SJCRH30 (cell line): ENCODE results near the gene GPR35. TPM values are rescaled to one million over a fixed set of nuclear protein-coding genes. Genes with fewer than 3 reads are reported as not detected.

Experiments
- DNase-seq, 2 experiments: peaks; one replicate each; pipeline ENCODE4 v3.0.0-alpha.2; 2015 to 2020
- H3K27ac ChIP-seq: fragments of 250-450 bp; sonication (Bioruptor Pico); 2 replicates; pipeline ENCODE4 v1.5.1; 2020; ENCODE audit warnings: mild to moderate bottlenecking, moderate library complexity
- H3K27me3 ChIP-seq: fragments of 250-450 bp; sonication (Bioruptor Pico); 2 replicates; pipeline ENCODE4 v1.5.1; 2020; ENCODE audit warnings: mild to moderate bottlenecking, moderate library complexity
- H3K36me3 ChIP-seq: fragments of 250-450 bp; sonication (Bioruptor Pico); 2 replicates; pipeline ENCODE4 v1.5.1; 2020; ENCODE audit warnings: mild to moderate bottlenecking, moderate library complexity
- H3K4me1 ChIP-seq: fragments of 250-450 bp; sonication (Bioruptor Pico); 2 replicates; pipeline ENCODE4 v1.5.1; 2020; ENCODE audit warnings: mild to moderate bottlenecking, moderate library complexity
- H3K4me3 ChIP-seq: fragments of 250-450 bp; sonication (Bioruptor Pico); 2 replicates; pipeline ENCODE4 v1.5.1; 2020; ENCODE audit warnings: mild to moderate bottlenecking, moderate library complexity
- H3K9me3 ChIP-seq: fragments of 250-450 bp; sonication (Bioruptor Pico); replicated peaks from 2 replicates; pipeline ENCODE4 v1.5.1; 2020; ENCODE audit warnings: mild to moderate bottlenecking, moderate library complexity
- total RNA-seq: library from RNA; depleted of rRNA; stranded (reverse); fragments of >200 nt; shearing (Covaris generic); gene quantifications from 2 replicates; pipeline ENCODE4 v1.2.3, GENCODE V29; 2014

Gene GPR35
- total RNA-seq, 1 experiment from 2014 or later, result 0.04 TPM

DNA sequence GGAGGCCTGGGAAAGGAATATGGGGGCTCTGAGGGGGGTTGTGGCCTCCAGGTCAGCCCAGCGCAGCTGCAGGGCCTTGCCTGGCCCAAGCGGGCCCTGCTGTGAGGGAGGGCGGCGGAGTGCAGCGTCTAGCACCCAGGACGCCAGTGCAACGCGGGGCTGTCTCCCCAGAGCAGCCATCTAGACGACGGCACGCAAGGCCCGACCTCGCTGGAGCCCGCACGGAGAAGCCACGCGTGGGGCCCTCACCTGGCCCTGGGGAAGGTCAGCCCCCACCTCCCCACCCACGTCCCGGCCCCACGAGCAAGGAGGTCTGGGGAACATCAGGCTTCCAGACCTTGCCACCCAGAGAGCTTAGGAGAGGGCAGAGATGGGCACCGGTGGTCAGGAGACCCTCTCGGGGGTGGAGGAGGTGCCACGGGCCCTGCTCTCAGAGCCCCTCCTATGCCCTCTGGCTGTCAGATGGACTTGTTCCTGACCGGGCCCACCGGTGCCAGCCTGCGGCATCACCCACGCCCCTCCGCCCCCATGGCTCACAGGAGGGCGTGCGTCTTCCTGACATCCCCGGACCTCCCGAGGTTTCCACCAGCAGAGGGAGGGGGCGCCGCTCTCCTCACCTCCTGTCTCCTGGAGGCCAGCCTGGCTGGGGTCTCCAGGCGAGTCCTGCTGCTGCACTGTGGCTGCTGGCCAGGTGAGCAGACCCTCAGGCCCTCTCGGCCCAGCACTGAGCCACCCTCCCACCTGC lies 17.0 kb downstream of the GPR35 start:
- Histone ChIP-seq H3K27ac (no peak overlapping the region), H3K4me1 (peaks cover 1% of the 10 kb centered on the region; the same call in 1 of the 2 replicates), H3K4me3 (no peak overlapping the region), H3K27me3 (peaks cover 15% of the 10 kb centered on the region; the same call in 1 of the 2 replicates), H3K36me3 (no peaks in the 10 kb centered on the region), H3K9me3 (no peaks in the 10 kb centered on the region)
- DNase-seq, result no peak

DNA sequence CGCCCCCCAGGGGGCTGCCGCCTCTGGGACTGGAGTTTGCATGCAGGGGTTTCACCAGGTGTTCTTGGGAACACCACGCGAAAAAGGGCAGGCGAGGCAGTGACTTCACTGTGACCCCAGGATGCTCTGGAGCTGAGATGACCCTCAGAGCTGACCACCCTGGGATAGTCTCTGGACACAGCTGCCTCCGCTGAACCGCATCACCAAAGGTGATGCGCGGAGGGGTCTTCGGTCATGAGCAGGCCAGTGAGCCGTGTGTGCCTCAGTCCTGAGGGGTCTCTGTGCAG lies 17.5 kb downstream of the GPR35 start:
- Histone ChIP-seq H3K27ac (no peak overlapping the region), H3K27me3 (peaks cover 16% of the 10 kb centered on the region), H3K4me3 (no peak overlapping the region), H3K36me3 (no peaks in the 10 kb centered on the region), H3K9me3 (no peaks in the 10 kb centered on the region), H3K4me1 (peaks cover 7% of the 10 kb centered on the region)
- no peak for DNase-seq

- DNase-seq, result no peak
- H3K27me3 ChIP-seq, result peaks cover 20% of the 10 kb centered on the region
- H3K27ac ChIP-seq, result no peak overlapping the region
- H3K4me1 ChIP-seq, result peaks cover 12% of the 10 kb centered on the region
- H3K36me3 ChIP-seq, result no peaks in the 10 kb centered on the region
- H3K4me3 ChIP-seq, result no peak overlapping the region
- no peaks in the 10 kb centered on the region for H3K9me3 ChIP-seq
These were observed 18.0 kb downstream of the GPR35 start for GRCh38 chr2:240643093-240643810.

DNA sequence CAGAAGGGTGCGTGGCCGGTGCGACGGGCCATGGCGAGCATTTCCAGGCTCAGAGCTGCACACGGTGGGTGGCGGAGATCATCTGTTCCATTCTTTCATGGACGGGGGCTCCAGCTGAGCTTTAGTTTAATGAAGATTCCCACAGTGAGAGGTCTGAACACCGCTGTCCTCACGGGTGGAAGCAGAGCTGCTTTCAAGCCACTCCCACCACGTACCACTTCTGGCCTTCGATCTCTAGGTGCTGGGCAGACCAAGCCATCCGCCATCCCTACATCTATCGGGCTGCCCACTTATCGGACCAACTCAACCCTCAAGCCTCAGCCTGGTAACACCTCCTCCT lies 18.5 kb downstream of the GPR35 start:
- Histone ChIP-seq H3K4me3 (no peak overlapping the region), H3K4me1 (peaks cover 17% of the 10 kb centered on the region), H3K36me3 (no peaks in the 10 kb centered on the region), H3K27me3 (peaks cover 25% of the 10 kb centered on the region), H3K27ac (no peak overlapping the region), H3K9me3 (no peaks in the 10 kb centered on the region)
- no peak for DNase-seq

- H3K36me3 ChIP-seq, result no peaks in the 10 kb centered on the region
- H3K9me3 ChIP-seq, result no peaks in the 10 kb centered on the region
- H3K4me3 ChIP-seq, result no peak overlapping the region
- DNase-seq, result peak; percentile 51 to 61
- H3K4me1 ChIP-seq, result peaks cover 21% of the 10 kb centered on the region
- H3K27me3 ChIP-seq, result peaks cover 26% of the 10 kb centered on the region
- no peak overlapping the region for H3K27ac ChIP-seq
These were observed 18.9 kb downstream of the GPR35 start for GRCh38 chr2:240644171-240644651.

DNA sequence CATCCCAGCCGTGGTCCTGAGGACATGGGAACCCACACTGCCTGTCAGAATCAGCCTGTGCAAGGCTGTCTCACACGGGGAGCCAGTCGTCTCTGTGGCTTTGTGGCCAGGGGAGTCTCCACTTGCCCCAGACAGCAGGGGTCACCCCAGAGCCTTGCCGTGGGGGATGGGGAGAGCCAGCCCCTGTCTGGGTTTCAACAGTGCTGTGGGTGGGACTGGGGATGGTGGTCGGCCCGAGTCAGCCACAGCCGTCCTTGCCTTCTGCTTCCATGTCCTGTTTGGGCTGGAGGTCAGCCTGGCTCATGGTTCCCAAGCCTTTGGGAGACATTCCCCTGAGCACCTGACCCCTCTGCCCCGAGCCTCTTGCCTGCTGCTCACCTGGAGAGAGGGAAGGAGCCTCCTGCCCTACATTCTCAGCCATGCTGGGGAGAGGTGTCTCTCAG lies 19.6 kb downstream of the GPR35 start:
- Histone ChIP-seq H3K4me1 (peaks cover 21% of the 10 kb centered on the region), H3K36me3 (no peaks in the 10 kb centered on the region), H3K4me3 (no peak overlapping the region), H3K27me3 (peaks cover 31% of the 10 kb centered on the region), H3K9me3 (no peaks in the 10 kb centered on the region), H3K27ac (no peak overlapping the region)
- no peak for DNase-seq

DNA sequence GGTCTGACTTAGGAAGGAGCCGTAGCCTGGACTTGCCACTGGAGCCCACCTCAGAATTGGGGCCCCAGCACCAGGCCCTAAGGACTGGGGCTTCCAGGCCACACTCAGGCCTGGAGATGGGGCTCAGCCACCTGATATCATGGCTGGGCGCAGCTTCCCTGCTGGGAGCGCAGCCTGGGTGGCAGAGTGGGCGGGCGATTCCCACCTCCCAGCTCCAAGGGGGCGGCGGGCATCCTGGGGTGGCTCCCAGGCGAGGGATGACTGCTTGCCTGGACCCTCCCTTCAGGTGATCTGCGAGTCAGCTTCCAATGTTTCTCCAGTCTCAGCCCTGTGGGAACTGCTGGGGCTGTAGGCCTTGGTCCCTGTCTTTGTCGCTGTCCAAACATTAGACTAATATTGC lies 20.1 kb downstream of the GPR35 start:
- no peak overlapping the region for H3K4me3 ChIP-seq
- no peak overlapping the region for H3K27ac ChIP-seq
- no peaks in the 10 kb centered on the region for H3K36me3 ChIP-seq
- peaks cover 31% of the 10 kb centered on the region for H3K27me3 ChIP-seq
- H3K9me3 ChIP-seq, result no peaks in the 10 kb centered on the region
- DNase-seq, result no peak
- peaks cover 21% of the 10 kb centered on the region for H3K4me1 ChIP-seq

DNA sequence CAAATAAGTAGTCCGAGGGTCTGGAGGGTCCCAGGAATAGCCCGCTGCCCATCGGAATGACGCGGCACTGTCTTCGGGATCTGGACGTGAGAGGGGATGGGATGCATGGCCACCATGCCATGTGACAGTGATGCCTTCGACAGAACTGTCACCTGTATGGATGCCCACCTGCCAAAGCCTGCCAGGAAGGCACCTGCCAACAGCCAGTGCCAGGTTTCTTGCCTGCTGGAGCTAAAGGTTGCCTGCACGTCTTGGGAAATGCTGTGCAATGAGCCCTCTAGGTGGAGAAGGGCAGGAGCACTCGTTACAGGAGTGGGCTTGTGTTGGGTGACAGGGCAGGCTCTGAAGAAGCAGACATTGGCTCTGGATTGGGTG lies 20.5 kb downstream of the GPR35 start:
- H3K27me3 ChIP-seq, result peaks cover 31% of the 10 kb centered on the region
- H3K36me3 ChIP-seq, result no peaks in the 10 kb centered on the region
- H3K27ac ChIP-seq, result no peak overlapping the region
- H3K9me3 ChIP-seq, result no peaks in the 10 kb centered on the region
- peaks cover 21% of the 10 kb centered on the region for H3K4me1 ChIP-seq
- no peak overlapping the region for H3K4me3 ChIP-seq
- no peak for DNase-seq

- H3K27ac ChIP-seq, result no peak overlapping the region
- H3K27me3 ChIP-seq, result peaks cover 32% of the 10 kb centered on the region
- H3K4me1 ChIP-seq, result peaks cover 21% of the 10 kb centered on the region
- H3K4me3 ChIP-seq, result no peak overlapping the region
- H3K9me3 ChIP-seq, result 0 out of 2 replicates have a peak, but pooled peaks cover 2% of the 10 kb centered on the region
- no peak for DNase-seq
- no peaks in the 10 kb centered on the region for H3K36me3 ChIP-seq
These were observed 21.1 kb downstream of the GPR35 start for GRCh38 chr2:240646176-240646899.

DNA sequence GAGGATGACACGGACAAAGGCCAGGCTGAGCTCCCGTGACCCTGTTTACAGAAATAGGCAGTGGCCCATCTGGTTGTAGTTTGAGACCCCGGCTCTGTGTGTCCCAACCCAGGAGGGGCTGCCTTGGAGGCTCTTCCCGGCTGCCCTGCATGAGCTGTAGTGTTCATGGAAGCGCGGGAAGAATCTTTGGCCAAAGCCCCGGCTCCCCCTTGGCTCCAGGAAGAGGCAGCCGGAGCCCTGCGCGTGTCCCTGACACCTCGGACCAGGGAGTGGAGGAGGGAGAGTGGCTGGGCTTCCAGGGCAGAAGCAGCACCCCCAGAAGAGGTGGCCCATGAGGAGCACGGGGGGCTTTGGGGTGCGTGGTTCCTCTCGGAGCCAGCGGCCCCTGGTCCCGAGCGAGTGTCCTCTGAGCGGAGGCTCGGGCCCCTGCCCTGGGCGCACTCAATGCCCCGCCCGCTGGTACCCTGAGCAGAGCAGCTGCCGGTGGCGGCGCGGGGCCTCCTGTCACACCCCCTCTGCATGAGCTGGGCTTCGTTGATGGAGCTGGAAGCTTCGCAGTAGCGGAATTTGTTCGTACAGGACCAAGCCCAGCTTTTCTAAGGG lies 21.7 kb downstream of the GPR35 start:
- peaks cover 35% of the 10 kb centered on the region for H3K27me3 ChIP-seq
- no peak overlapping the region for H3K27ac ChIP-seq
- H3K4me3 ChIP-seq, result no peak overlapping the region

DNA sequence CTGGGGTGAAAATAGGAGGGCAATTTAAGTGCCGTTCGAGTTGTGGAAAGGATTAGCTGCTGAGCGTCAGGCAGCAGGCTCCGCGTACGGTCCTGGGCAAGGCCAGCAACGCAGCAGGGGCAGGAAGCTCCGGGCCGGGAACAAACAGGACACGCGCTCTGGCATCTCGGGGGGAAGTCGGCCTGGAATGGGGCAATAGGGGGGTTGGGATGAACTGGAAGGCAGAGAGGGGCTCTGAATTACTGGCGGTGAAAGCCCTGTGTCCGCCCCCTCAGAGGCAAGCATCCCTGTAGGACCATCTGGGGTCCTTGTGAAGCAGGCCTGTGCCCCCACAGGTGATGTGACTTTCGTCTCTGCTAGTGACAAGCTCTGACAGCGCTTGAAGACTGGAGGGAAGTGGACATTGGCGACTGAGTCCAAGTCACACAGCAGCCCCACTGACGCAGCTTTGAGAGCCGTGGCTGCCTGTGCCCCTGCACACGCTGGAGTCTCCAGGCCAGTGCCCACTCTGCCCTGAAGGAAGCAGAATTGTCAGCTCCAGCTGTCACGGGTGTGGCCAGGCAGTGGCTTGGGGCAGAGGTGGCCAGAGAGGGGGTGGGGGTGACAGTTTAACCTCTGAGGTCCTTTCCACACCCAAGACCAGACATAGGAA lies 22.3 kb downstream of the GPR35 start:
- Histone ChIP-seq H3K4me3 (no peak overlapping the region), H3K27ac (no peak overlapping the region), H3K27me3 (peaks cover 35% of the 10 kb centered on the region), H3K9me3 (0 out of 2 replicates have a peak, but pooled peaks cover 3% of the 10 kb centered on the region), H3K36me3 (no peaks in the 10 kb centered on the region), H3K4me1 (peaks cover 21% of the 10 kb centered on the region)
- no peak for DNase-seq

More for the DNA sequence above, 21.7 kb downstream of the GPR35 start:
- Histone ChIP-seq H3K36me3 (no peaks in the 10 kb centered on the region), H3K4me1 (peaks cover 21% of the 10 kb centered on the region), H3K9me3 (0 out of 2 replicates have a peak, but pooled peaks cover 3% of the 10 kb centered on the region)
- DNase-seq, result no peak

DNA sequence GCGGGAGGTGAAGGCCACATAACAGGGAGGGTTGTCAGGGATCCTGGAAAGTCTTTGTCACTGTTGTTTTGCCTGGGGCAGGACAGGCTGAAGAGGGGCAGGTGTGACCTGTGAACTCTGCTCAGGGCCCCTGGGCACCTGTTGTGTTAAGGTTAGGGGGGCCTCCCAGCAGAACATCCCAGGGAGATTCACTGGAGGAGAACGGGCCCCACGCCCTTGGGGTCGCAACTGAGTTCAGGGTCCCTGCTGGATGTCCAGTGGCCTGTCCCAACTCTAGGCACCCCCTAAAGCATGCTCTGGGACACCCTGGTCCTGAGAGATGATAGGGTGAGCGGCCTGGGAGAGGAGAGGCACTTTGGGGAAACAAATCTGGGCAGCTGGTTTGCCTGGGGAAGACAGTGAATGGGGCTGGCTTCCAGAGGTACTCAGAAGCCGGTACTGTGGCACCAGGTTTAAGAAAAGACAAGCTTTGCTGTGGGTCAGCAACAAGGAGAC lies 22.9 kb downstream of the GPR35 start:
- H3K27me3 ChIP-seq, result peaks cover 35% of the 10 kb centered on the region
- no peaks in the 10 kb centered on the region for H3K36me3 ChIP-seq
- DNase-seq, result peak in 1 of 2 experiments; percentile 26
- peaks cover 21% of the 10 kb centered on the region for H3K4me1 ChIP-seq
- H3K27ac ChIP-seq, result no peak overlapping the region
- H3K4me3 ChIP-seq, result no peak overlapping the region
- H3K9me3 ChIP-seq, result 0 out of 2 replicates have a peak, but pooled peaks cover 3% of the 10 kb centered on the region

GRCh38 chr2:240648650-240649275 lies 23.5 kb downstream of the GPR35 start:
- Histone ChIP-seq H3K9me3 (0 out of 2 replicates have a peak, but pooled peaks cover 3% of the 10 kb centered on the region), H3K4me1 (peaks cover 21% of the 10 kb centered on the region), H3K27ac (no peak overlapping the region), H3K4me3 (no peak overlapping the region), H3K27me3 (peaks cover 29% of the 10 kb centered on the region), H3K36me3 (no peaks in the 10 kb centered on the region)
- peak; percentile 60 to 69 for DNase-seq

DNA sequence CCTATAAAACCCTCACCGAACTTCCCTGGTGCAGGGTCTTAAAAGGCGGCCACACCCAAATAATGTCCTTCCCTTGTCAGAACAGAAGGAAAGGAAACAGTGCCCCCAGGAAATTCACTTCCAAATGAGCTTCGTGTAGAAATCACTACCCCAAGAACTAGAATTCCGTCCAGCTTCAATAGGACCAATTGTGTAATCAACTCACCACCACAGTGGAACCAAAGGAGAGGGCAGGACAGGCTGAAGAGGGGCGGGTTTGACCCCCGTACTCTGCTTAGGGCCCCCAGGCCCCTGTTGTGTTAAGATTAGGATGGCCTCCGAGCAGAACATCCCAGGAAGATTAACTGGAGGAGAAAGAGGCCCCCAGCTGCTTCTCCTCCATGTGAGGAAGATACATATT lies 24.1 kb downstream of the GPR35 start:
- Histone ChIP-seq H3K27me3 (peaks cover 29% of the 10 kb centered on the region), H3K9me3 (0 out of 2 replicates have a peak, but pooled peaks cover 3% of the 10 kb centered on the region), H3K36me3 (no peaks in the 10 kb centered on the region), H3K4me3 (no peak overlapping the region), H3K27ac (no peak overlapping the region), H3K4me1 (peaks cover 21% of the 10 kb centered on the region)
- DNase-seq, result no peak
